ENCODE data around the gene HCAR3.
"Not testable (repeated sequence)": the region's sequence is repeated elsewhere in the genome, so short reads cannot be mapped to it uniquely, and the experiment has no call there.

DNA sequence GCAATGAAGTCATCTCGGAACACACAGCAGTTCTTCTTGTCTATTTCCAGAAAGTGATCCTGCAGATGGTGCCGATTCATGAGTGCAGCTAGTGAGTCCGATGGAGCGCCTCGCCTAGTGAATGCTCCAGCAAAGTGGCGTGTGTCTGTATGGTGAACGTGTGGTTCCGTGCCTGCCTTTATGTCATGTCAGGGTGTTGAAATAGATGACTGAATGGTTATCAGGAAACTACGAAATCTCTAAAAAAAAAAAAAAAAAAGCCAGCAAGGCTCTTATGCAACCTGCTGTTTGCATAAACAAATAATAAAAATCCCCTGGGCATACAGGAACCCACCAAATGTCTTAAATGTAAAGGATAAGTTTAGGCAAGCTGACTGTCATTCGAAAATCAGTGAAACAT lies at the start of gene HCAR3:
- not testable (repeated sequence) for TF ChIP-seq POLR2A (IDR thresholded peaks at IDR 0.05; ENCODE audit: low read length); GATA1 (IDR thresholded peaks at IDR 0.05; ENCODE audit: low read depth, low read length)

All from erythroblast (primary cell).